ENCODE measurements around the gene NAT10.

The NAT10 gene

DNA sequence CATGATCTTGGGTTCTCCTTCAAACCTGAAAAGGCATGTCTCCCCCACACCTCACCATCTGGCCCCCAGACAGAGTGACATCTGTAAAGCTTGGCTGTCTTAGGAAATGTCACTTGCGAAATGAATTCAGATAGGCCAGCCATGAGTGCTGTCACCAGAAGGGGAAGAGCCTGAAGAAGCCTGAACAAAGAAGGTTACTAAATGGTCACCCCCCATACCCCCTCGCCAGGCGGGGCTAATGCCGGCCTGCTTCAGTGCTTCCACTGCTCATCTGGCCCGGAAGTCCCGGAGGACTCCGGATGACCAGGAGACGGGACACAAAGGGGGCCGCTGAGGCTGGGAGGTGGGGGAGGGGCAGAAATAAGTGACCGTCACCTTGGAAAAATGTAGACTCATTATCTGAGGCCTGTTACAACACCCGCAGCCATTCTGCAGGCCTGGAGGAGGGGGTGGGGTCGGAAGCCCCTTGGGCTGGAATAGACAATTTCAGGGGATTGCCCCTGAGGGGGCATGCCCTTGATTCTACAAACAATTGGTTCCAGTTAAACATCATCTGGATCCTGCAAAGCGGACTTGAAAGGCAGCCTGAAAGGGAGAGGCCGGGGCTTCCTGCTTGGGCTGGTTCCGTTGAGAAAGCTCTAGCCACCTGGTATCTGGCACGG, 43.2 kb downstream of the NAT10 start:
- FAIRE-seq (no peak), DNase-seq (ENCODE audit: insufficient read length, low spot score) (no peak)

DNA sequence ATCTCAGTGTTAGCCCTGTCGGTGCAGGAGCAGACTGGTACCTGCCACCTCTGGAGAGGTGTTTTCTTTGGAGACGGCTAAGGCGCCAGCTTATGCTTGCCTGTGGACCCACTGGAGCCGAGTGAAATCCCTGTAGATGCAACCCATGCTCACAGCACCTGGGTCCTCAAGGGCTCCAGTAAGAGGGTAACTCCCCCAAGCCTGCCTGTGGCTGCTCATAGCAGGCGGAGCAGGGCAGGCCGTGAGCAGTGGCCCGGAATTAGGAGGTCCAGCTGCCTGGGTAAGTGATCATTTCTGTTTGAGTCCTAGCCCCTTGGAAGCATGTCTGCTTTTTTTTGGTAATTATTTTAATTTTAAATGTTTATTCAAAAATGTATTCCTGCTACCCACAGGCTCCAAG, 43.8 kb downstream of the NAT10 start:
- DNase-seq (ENCODE audit: insufficient read length, low spot score), result no peak
- no peak for FAIRE-seq

DNA sequence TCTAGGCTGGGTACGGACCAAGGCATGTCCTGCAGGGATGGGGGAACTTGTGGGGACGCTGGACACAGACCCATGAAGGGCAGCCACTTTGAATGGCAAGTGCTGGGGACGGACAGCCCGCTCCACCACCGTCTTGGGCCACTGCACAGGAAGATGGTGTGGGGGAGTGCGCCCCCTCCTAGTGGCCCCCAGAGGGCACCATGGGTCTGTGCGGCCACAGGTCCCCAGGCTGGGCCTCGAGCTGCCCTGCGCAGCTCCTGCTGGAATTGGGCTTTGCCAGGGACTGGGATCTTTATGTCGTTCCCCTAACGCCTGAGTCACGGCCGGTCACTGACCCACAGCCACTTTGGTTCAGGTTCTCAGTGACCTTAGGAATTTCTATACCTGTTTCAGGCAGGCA, 44.4 kb downstream of the NAT10 start:
- DNase-seq (ENCODE audit: insufficient read length, low spot score) (no peak), FAIRE-seq (no peak)

DNA sequence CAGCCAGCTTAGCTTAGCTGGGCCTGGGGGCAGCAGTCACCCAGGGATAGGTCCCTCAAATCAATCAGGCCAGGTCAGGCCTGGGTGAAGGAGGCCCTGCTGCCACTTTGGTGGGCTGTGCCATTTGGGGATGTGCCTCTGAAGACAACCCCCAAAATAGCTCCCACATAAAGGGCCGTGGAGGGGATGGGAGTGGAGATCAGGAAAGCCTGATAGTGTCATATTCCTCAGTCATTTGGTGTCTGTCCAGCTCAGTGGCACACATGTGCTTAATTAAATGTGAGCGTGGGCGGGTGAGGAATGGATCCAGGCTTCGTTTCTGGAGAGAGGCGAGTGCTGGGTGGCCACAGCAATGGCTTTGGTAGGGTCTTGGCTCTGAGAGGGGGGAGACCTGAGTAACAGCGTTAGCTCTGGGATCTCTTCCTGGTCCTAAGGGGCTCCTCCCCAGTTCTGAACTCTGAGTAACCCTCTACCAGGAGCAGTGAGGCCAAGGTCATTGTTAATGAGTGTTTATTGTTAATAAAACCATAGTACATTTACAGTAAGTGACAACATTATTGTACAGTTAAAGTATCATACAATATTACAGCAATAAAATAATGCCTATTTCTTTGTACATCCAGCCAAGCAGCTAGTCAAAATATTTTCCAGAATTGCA, 45.2 kb downstream of the NAT10 start:
- DNase-seq (ENCODE audit: insufficient read length, low spot score) (no peak), FAIRE-seq (no peak)

DNA sequence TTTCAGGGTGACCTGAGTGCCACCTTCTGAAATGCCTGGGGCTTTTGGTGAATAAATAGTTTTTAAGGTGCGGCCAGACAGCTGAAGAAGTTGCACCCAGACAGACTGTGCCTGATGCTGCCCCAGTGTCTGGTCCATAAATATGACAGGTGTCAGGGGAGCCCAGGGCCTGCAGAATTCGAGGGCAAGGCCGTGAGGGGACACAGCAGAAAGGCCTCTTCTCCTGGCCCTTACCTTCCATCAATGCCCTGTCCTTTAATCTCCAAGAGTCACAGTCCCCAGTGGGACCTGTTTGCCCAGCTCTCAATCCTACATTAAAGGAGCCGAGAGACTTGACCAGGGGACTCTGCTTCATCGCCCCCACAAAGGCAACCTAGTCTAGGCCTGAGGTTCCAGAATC, 45.7 kb downstream of the NAT10 start:
- FAIRE-seq, result no peak
- no peak for DNase-seq (ENCODE audit: insufficient read length, low spot score)

DNA sequence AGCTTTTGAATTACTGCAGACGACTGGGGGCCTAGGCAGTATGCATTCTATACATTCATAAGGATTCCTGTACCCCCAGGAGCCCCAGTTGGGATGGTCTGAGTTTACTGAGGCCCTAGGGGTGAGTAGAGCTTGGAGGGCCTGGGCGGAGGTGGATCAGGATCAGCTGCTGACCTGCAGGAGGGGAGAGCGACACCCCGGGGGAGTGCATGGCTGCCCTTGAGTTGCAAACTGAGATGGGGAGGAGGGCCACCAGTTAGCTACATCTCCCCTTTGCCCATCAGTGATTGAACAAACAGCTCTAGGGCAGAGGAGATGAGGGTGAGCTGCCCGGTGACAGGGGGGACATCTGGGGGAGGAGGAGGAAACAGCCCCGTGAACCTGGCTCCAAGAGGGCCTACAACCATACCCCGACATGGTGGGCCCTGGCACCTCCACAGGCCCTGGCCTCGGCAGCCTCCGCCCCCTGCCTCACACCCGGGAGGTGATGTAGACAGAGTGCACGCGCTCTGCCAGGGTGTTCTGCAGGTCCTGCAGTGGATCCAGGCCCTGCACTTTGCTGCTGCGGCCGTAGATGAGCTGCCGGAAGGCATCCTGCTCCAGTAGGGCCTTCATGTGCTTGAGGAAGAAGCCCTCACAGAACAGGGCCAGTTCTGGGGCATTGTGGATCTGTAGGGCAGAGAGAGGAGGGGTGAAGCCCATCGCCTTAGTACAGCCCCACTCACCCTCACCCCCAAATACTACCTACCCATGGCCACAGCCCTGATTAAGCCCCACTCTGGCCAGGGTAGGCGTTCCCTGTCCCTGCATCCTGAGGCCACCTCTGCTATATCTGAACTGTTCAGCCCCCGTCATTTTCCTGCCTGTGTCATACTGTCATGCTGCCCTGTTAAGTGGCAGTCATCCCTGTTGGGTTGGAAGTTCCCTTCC, 46.8 kb downstream of the NAT10 start:
- DNase-seq (ENCODE audit: insufficient read length, low spot score), result no peak
- FAIRE-seq, result no peak

DNA sequence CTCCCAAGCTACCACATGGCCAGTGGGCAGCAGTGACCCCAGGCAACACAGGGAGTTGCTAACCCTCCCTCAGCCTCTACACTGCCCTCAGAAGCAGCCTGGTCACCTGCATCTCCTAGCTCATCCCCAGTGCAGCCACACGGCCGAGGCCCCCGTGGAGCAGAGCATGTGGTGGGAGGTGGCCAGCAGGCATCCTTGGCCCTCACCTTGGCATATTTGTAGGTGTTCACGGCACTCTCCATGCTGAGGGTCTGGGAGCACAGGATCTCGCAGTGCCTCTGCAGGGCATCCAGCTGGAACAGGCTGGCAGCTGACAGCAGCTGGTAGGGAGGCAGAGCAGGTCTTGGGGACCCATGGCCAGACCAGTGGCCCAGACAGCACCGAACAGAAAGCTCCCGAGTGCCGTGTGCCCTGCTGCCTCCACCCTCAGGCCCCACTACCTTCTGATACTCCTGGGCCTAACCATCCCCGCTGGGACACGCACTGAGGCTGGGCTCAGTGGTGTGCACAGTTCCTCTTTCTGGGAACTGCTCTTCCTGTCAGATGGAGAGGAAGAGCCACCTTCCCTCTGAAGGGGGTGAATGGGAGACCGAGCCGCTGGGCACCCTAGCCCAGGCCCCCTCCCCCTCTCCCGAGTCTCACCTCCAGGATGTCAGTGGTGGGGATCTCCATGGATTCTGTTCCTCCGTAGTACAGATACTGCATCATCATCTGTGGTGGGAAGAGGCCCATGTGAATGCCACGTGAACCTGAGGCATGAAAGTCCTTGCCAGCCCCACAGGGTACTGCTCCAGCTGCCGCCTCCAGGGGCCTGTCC, 48.8 kb downstream of the NAT10 start:
- DNase-seq (ENCODE audit: insufficient read length, low spot score) (no peak), FAIRE-seq (no peak)

DNA sequence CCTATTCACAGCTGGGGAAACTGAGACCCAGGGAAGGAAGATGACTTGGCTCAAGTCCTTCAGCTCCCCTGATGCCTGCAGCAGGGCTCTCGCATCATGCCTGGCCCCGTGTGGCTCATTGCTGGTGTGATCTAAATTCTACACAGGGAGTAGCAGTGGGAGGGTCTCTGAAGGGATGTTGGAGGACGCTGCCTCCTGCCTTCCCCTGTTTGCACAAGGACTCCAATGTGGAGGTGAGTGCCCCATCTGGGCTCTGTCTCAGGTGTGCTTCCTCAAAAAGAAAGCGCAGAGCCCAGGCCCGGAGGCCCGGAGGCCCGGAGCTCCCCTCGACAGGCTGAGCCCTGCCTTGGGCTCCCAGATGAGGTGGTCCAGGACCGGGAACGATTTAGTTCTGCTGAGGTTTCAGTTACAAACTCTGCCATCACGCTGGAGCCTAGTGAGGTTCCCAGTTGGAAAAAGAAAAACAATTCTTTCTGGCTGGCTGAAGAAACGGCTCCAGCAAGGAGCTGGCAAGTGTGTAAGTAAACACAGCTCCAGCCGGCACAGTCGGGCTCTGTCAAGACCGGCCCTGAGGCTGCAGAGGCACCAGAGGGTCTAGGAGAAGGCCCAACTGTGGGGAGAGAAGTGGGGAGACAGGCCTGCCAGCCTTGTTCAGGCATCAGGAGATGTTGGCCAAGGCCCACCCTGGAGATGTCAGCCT, 49.8 kb downstream of the NAT10 start:
- FAIRE-seq (no peak), DNase-seq (ENCODE audit: insufficient read length, low spot score) (no peak)

DNA sequence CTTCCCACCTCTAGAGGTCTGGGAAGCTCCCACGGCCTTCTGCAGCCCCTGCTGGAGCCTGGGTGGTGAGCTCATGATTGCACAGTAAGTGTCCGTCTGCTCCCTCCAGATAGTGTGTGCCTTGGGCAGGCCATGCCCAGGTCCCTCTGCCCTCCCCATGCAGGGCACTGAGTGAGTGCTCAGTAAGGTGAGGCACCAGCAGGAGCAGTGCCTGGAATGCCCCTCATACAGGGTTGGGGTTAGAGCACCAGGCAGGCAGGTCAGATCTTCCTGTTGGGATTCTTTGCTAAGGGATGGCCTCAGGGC, 50.3 kb downstream of the NAT10 start:
- FAIRE-seq (no peak), DNase-seq (ENCODE audit: insufficient read length, low spot score) (no peak)

DNA sequence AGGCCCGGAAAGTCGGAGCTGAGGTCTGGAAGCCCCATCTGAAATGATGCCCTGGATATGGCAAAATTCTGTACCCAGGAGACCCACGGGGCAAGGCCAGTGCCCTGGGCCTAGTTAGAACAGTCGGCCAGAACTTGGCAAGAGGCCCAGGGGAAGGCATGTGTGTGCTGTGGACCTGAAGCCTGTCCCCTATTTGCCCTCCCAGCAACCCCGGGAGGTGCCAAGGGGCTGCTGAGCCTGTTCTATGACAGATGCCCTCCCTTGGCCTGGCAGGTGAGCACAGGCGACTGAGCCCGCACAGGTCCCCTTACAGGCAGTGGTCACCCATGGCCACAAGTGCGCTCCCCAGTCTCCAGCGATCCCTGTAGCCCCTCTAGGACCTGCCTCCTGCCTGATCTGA, 51.7 kb downstream of the NAT10 start:
- DNase-seq (ENCODE audit: insufficient read length, low spot score) (no peak), FAIRE-seq (no peak)

DNA sequence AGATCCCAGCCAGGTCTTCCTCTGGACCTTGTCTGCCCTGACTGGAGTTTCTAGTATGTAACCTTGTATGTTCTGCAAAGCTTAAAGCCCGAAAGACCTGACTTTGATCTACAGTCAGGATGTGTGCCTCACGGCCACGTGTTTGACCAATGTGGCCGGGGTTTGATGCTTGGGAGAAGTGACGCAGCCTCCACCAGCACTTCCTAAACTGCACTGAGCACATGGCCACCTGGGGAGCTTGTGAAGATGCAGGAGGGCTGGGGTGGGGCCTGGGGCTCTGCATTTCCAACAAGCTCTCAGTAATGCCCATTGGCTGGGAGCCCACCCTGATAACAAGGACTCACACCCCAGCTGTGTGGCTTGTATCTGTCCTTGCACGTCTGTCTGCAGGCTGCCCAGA, 53.2 kb downstream of the NAT10 start:
- DNase-seq (ENCODE audit: insufficient read length, low spot score), result no peak
- no peak for FAIRE-seq

DNA sequence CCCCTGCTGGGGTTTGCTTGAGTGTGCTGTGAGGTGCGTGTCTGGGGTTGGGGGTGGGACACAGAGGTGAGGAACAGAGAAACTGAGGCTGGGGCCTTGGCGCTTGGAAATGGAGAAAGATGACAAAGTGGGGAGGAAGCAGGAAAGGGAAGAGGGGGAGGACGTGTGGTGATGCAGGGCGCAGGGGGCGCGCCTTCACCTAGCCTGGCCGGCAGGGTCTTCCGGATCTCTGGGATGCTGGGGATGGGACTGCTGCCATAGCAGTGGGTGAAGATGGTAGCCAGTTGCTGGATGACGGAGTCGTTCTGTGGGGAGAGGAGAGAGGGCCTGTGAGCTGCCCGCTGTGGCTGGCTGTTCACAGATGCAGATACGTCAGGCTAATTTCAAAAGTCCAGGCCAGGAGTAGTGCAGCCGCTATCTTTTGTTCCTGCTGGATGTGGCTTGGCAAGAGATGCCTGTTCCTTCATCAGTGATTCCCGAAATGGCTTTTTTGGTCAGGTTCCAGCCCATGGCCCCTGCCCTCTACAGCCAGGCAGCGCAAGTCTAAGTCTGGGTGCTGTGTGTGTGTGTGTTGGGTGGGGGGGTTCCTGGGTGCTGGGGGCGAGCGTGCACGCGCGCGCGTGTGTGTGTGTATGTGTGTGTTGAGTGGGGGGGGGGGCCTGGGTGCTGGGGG, 54.8 kb downstream of the NAT10 start:
- no peak for FAIRE-seq
- DNase-seq (ENCODE audit: insufficient read length, low spot score), result no peak

DNA sequence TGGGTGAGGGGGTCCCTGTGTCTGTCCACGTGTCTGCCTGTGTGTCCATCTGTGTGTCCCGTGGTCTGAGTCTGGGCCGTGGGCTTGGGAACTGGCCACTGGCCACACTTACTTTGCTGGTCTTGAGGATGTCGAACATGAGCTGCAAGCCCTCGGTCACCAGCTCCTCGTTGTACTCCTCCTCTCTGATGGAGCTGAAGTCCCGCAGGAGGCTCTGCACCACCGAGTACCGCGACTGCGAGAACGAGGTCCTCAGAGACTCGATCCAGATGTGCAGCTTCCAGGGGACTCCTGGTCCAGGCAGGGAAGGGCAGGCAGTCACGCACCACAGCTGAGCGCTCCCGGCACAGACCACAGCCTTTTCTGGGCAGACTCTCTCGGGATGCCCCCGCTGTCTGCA, 55.4 kb downstream of the NAT10 start:
- FAIRE-seq, result no peak
- no peak for DNase-seq (ENCODE audit: insufficient read length, low spot score)

DNA sequence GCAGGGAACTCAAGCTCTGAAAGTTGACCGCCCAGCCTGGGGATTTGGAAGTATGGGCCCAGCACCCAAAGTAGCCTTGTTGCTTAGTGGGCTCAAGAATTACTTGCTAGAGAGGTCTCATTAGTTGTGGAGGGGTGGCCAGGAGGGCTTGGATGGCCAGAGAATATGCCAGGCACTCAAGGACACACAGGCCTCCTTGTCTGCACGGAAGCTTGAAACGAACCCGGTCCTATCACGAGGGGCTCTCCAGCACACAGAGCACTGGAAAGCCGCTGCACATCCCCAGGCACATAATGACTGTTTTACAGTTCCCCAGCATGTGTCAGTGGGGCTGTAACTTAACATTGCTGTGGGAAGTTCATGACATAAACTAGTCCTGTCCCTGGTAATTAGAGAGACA, 55.9 kb downstream of the NAT10 start:
- DNase-seq (ENCODE audit: insufficient read length, low spot score) (no peak), FAIRE-seq (no peak)

DNA sequence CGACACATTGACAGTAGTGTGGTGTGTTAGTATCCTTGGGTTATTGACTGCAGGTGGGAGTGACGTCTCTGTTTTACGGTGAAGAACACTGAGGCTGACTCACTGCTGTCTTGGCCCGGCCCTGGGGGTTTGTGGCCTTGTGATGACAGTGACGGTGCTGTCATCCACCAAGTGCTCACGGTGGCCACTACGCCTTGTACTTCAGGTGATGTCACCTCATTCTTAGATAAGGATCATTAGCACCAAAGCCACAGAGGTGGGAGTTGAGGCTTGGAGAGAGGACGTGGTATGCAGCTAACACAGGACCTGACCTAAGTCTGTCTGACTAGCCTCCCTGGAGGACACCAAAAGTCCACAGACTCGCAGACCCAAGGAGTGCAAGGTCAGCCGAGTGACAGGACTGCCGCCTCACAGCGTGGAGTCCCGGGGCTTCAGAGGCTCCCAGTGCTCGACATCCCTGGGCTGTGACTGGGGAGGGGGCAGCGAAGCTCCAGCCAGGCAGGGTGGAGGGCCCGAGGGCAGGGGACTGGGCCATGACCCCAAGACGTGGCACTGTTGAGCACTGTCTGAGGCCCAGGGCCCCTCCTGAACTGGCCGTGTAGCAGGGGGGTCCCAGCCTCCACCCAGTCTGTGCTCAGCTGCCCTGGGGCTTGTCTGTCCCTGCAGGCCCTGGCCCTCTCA, 56.5 kb downstream of the NAT10 start:
- FAIRE-seq (no peak), DNase-seq (ENCODE audit: insufficient read length, low spot score) (no peak)

DNA sequence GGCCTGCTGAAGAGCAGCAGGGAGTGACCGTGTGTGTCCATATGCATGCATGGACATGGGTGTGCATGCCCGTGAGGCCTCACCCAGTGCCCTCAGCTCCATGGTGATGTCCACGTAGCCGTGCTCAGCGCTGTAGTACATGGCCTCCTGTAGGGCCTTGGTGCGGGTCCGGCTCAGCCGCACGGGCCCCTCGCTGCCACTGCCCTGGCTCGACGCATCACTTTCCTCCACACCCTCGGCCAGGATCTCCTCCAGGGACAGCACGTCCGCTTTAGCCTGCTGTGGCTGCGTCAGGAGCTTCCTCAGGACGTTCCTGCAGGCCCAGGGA, 57.0 kb downstream of the NAT10 start:
- FAIRE-seq (no peak), DNase-seq (ENCODE audit: insufficient read length, low spot score) (no peak)

DNA sequence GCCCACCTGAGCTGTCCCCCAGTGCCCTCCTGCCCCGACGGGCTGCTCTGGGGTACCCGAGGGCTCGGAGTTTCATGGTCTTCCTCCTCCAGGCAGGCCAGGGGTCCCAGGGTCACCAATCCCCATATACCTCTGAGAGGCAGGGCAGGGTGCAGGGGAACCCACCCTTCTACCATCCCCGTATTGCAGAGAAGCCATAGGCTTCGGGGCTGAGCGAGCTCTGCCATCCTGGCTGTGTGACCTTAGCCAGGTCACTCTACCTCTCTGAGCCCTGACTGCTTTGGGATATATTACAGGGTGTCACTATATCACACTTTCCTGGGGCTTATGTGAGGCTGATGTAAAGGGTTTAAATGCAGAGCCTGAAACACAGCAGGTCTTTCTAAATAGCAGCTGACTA, 57.4 kb downstream of the NAT10 start:
- DNase-seq (ENCODE audit: insufficient read length, low spot score), result no peak
- FAIRE-seq, result no peak

DNA sequence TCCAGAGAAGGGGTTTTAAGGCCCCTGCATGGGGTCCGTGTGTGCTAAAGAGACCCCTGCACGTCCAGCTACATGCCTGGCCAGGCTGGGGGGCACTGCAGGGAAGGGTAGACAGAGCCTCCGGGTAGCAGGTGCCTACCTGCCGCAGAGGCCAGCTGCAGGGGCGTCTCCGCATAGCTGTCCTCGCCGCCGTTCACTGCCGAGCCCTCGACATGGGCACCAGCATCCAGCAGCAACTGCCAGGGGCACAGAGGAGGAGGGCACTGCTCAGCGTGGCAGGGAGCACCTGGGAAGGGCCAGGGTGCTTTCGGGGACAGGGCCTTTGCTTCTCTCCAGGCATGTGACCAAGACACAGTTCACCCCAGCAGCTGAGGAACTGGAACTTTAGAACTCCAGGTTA, 59.7 kb downstream of the NAT10 start:
- DNase-seq (ENCODE audit: insufficient read length, low spot score) (no peak), FAIRE-seq (no peak)

DNA sequence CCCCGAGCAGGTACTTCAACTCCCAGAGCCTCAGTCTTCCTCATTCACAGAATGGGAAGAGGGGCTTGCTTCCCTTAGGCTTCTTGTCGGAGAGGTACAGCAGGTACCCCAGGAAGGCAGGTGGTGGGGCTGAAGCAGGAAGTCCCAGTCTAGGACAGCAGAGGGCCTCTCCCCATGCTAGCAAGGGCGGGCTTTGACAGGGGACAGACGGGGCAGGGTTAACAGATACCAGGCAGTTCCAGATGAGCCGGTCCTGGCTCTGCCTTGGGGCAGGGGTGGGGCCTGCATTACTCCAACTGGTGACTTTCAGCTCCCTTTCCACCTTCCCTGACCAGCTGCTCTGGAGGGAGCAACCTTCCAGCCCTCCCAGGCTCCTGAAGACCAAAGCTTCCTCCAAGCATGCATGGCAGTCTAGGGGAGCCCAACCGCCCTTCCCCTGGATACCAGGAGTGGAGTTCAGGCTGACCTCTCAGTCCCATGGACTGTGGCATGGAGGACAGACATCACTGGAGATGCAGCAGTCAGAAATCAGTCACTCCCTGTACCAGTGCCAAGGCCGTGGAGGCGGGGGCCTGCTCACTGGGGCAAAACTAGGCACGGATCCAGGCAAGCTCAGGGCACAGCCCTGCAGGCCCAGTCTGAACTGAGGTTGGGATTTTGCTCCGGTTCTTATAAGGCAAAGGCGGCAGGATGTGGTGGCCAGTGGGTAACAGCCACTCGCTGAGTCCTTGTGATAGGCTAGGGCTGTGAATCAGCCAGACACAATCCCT, 60.5 kb downstream of the NAT10 start:
- FAIRE-seq (no peak), DNase-seq (ENCODE audit: insufficient read length, low spot score) (no peak)

Data from HTR-8/SVneo (cell line).